ENCODE results near the gene PGPEP1.
A peak's percentile ranks its signal among the peaks of the same experiment; 100 is the strongest.

The PGPEP1 gene, protein sequence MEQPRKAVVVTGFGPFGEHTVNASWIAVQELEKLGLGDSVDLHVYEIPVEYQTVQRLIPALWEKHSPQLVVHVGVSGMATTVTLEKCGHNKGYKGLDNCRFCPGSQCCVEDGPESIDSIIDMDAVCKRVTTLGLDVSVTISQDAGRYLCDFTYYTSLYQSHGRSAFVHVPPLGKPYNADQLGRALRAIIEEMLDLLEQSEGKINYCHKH

GRCh38 chr19:18340190-18340989 is at the start of gene PGPEP1:
Gene PGPEP1, plus strand, starts transcription at chr19:18340598. Its CDS starts 84 bp downstream, at chr19:18340682.
- DNase-seq = peak; percentile 59

- no peak for DNase-seq
Measured at GRCh38 chr19:18291019-18291524, 49.3 kb upstream of the PGPEP1 start.

DNA sequence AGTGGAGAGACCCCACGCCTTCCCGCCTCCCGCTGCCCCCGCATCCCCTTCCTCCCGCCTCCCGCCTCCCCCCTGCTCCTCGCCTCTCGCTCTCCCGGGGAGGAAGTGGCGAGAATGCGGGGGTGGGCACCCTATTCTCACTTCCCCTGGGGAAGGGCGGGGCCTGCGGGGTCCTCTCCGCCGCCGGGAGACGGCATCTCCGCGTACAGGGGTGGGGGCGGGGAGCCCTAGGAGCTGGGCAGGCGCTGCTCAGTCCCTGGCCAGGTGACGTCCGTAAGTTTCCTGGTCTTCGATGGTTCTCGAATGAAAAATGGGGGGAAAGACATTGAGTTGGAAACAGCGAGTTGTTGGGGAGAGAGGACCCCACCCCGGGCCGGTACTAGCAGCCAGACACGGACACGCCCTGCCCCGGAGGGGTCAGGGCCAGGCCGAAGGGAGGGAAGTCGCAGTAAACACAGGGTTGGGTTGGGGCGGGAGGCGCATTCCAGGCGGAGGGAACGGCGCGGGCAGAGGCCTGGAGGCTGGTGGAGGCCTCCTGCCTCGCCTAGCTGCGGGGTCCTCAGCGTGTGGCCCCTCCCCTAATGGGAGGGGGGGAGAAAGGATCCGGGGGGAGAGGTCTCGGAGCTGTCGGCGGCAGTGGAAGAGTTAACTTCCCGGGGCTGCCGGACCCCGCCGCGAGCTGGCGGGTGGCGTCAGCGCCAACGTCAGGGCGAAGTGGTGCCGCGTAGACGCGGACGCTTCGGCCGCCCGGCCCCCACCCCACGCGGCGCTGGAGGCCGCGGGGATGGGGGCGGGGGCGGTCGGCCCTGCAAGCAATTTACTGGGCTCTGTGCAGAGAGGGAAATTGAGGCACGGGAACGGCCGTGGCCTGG is 48.6 kb upstream of the PGPEP1 start:
- peak; percentile 87 for DNase-seq

DNA sequence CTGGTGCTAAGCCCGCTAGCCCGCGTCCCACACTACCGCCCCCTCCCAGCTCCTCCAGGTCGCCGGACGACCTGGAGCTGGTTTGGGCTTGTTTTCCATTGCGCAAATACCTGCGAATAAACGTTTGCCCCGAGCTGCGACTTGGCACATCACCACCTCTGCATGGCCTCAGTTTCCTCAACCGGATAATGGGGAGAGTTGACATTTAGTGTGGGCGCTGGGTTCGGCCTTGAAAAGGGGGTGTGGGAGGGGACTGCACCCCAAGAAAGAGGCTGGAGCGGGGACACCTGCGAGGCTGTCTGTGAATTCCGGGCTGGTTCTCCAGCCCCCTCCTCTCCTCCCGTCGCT is 48.0 kb upstream of the PGPEP1 start:
- DNase-seq = no peak

DNA sequence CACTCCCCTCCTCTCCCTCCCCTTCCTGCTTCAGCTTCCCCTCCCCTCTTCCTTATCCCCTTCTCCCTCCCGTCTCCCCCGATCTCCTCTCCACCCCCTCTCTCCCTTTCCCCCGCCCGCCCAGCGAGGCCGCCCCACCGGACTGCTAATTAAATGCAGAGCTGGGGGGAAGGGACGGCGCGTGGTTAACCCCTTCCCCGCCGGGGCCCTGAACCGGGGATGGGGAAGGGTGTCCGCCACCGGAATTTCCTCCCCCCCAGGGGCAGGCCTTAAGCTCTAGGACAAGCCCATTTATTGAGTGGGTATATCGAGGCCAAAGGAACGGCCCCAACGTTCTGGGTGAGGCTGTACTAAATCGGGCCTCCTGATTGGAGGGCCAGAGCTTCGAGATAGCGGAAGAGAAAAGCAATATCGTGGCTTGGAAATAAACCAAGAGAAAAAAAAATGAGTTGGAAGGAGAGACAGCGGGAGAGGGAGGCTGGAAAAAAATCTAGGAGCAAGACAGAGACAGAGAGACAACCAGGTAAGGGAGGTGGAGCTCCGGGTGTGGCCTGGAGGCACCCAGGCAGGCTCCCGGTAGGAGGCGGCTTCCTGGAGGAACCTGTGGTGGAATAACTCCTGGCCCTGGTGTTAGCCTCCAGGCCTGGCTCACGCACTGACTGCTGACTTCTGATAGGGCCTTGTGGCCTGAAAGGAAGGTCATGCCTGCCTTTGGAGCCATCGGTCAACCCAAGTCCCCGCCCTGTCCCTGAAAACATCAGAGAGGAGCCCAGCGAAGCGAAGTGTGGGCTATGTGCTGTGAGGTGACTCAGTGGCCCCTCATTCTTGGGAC is 47.4 kb upstream of the PGPEP1 start:
- DNase-seq = peak; percentile 91

DNA sequence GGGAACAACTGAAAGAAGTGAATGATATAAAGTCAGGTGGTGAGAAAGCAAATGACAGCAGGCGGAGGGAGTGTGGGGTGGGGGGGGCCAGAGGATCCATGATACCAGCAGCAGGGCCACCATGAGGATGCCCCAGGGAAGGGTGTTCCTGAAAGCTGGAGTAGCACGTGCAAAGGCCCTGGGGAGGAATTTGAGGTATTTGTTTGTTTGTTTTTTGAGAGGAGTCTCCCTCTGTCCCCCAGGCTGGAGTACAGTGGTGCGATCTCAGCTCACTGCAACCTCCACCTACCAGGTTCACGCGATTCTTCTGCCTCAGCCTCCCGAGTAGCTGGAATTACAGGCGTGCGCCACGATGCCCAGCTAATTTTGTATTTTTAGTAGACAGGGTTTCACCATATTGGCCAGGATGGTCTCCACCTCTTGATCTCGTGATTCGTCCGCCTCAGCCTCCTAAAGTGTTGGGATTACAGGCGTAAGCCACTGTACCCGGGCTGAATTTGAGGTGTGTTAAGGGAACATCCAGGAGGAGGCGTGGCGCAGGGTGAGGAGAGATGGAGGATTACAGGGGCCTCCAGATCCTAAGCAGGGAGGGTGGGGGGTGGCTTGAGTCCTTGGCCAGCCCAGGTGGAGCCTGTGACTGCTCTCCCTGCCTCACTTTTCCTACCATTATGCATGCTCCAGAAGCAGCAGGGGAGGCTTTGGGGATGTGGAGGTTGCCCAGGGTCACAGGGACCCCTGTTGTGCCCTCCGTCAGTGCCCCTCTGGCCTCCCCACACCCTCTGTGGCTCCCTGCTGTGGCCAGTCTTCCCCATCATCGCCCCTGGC is 46.5 kb upstream of the PGPEP1 start:
- no peak for DNase-seq

DNA sequence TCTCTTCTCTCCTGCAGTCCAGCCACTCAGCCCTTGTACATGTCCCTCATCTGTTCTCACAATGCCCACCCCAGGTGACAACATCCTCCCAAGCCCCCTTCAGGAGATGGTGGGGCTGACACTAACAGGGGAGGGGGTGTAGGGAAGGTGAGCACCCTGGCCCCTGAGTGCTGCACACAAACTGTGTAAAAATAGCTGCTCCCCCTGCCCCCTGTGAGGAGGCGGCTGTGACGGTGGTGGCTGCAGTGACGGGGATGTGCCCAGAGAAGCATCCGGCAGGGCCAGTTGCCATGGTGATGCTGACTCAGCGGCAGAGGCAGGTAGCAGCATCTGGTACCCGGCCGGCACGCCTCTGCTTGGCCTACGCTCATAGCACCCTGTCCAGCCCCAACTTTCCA is 45.9 kb upstream of the PGPEP1 start:
- peak; percentile 43 for DNase-seq

GRCh38 chr19:18295034-18295451 is 45.4 kb upstream of the PGPEP1 start:
- DNase-seq = no peak

- DNase-seq = peak; percentile 65
Measured at GRCh38 chr19:18297308-18297707, 43.1 kb upstream of the PGPEP1 start.

DNA sequence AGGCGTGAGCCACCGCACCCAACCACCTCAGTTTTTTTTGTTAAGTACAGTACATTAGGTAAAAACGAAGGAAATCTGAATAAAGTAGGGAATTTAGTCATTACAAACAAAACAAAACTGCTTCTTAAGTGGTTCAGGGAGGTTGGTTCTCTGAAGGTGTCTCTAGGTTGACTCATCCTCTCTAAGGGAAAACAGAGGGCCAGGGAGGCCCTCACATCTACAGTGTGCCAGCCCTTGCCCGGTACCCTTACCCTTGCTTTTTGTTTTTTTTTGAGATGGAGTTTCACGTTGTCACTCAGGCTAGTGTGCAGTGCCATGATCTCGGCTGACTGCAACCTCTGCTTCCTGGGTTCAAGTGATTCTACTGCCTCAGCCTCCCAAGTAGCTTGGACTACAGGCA is 41.8 kb upstream of the PGPEP1 start:
- no peak for DNase-seq

DNA sequence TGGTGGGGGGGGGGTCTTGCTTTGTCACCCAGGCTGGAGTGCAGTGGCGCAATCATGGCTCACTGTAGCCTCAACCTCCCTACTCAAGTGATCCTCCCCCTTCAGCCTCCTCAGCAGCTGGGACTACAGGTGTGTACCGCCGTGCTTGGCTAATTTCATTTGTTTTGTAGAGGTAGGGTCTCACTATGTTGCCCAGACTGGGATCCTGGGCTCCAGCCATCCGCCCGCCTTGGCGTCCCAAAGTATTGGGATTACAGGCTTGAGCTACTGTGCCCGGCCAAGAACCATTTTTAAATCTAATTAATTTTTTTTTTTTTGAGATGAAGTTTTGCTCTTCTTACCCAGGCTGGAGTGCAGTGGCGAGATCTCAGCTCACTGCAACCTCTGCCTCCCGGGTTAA is 40.7 kb upstream of the PGPEP1 start:
- DNase-seq = no peak

DNA sequence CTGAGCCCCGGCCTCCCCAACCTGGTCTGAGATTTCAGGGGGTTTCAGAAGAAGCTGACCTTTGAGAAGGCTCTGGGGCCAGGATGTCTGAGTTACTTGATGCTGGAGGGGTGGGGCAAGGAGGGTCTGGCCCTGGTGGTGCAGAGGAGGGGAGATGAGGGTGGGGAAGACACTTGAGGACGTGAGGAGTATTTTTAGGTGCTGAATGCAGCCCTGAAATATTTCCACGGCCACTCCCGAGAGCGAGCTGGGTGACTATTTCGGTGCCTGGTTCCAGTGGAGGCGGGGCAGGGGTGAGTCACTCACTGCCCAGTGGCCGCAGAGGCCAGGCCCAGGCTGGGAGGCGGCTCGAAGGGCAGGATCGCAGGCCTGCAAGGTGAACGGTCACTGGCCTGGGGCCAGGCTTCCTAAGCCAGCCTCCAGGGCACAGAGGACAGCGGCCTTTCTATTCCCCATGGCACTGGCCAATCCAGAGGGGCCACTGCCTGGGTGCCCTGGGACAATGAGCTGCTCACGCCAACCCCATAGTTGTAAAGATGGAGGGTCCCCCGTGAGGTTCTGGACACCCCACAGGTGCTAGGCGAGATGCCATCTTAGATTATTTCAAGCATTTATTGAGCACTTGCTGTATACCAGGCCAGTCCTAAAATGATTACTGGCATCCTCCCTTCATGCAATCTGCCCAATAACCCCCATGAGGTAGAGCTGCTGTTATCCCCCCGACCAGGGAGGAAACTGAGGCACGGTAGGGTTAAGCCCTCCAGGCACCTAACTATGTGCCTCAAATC is 39.3 kb upstream of the PGPEP1 start:
- DNase-seq = peak; percentile 54

DNA sequence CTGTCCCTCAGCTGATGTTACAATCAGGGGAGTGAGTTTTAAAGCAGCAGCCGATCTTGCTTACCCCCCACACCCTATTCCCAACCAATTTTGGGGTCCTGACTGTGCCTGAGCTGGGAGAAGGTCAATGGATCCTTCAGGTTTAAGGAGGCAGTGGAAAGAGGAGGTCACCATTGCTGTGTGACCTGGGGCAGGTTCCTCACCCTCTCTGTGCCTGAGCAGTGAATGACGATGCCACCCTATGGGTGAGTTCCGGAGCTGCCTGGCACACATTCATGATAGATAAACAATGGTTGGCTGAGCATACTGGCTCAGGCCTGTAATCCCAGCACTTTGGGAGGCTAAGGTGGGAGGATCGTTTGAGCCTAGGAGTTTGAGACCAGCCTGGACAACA is 38.7 kb upstream of the PGPEP1 start:
- no peak for DNase-seq

GRCh38 chr19:18304208-18304457 is 36.3 kb upstream of the PGPEP1 start:
- no peak for DNase-seq

- DNase-seq = peak; percentile 87
Measured at GRCh38 chr19:18304458-18305310, 35.7 kb upstream of the PGPEP1 start.

DNA sequence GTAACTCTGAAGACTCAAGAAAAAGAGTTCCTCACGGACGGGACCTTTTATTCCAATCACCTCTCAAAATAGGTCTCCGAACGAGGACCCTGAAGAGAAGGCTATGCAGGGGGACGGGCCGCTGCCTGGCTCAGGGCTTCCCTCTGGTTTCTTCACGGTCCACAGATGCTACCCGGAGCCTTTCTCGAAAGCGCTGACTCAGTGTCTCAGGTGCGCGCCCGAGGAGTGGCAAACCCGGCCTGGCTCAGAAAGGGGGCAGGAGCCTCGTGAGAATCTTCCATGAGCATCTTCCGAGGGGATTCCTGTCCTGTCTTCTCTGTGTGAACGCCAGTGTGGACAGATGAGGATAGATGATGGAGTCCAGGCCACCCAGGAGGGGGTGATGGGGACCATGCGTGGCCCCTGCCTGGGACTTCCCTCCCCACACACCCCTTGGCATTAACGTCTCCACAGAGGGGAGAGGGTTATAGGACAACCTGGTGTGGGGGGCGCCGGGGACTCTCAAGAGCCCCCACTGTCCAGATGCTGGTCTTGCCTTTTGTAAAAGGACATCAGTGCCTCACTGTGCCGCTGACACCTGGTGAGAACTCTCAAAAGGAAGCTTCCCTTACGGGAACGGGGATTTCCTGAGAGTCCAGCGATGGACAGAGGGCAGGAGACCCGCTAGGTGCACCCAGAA is 34.0 kb upstream of the PGPEP1 start:
- DNase-seq = no peak

- DNase-seq = no peak
Measured at GRCh38 chr19:18306888-18307260, 33.5 kb upstream of the PGPEP1 start.

- DNase-seq = no peak
Measured at GRCh38 chr19:18307271-18307681, 33.1 kb upstream of the PGPEP1 start.
